ENCODE data around the gene HNRNPCL1.
"Not testable (repeated sequence)": the region's sequence is repeated elsewhere in the genome, so short reads cannot be mapped to it uniquely, and the experiment has no call there.

Gene HNRNPCL1

DNA sequence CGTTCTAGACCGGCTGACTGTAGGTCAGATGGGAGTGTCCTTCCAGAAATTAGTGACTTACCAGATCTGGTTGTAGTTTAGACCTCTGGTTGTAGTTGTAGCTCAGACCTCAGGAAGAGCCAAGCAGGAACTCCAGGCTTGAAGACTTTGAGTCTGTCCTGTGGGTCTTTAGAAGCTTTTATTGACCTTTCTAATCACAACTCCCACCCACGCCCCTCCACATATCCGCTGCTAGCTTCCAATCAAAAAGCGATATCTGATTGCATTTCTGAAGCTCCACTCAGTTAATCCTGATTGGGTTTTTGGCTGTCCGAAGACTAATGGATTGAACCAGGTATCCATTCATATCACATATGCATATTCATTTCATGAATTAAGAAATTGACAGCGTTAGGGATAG lies at the start of gene HNRNPCL1:
Gene HNRNPCL1 (minus strand): TSS at position 101 of the 400 bp plus-strand sequence. CDS start 431 bp downstream, outside the sequence.
- H3K4me3 ChIP-seq (ENCODE audit: low read length in 2 of 2); H3K36me3 ChIP-seq (ENCODE audit: control insufficient read depth in 2 of 2, insufficient read depth in 2 of 2, low read length in 2 of 2); H3K9me3 ChIP-seq (ENCODE audit: control insufficient read depth in 2 of 2, low read length in 2 of 2); H3K4me1 ChIP-seq (ENCODE audit: control insufficient read depth, insufficient read depth, low read length); H3K27ac ChIP-seq (ENCODE audit: low read length); H3K9ac ChIP-seq (ENCODE audit: low read length in 2 of 2); H3K27me3 ChIP-seq (ENCODE audit: control insufficient read depth in 1 of 2, insufficient read depth in 2 of 2, low read length in 2 of 2): not testable (repeated sequence)

DNA sequence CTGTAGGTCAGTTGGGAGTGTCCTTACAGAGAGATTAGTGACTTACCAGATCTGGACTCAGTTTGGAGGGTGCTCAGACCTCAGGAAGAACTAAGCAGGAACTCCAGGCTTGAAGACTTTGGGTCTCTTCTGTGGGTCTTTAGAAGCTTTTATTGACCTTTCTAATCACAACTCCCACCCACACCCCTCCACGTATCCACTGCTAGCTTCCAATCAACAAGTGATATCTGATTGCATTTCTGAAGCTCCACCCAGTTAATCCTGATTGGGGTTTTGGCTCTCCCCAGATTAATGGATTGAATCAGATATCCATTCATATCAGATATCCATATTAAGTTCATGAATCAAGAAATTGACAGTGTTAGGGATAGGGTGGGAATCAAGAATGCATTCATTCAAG lies 49.6 kb upstream of the HNRNPCL1 start, which contains the start of gene PRAMEF10:
Gene PRAMEF10 (minus strand): TSS at position 101 of the 400 bp plus-strand sequence. CDS start 2,423 bp downstream, outside the sequence.
- H3K4me1 ChIP-seq (ENCODE audit: control insufficient read depth, insufficient read depth, low read length); H3K27ac ChIP-seq (ENCODE audit: low read length); H3K36me3 ChIP-seq (ENCODE audit: control insufficient read depth in 2 of 2, insufficient read depth in 2 of 2, low read length in 2 of 2); H3K9me3 ChIP-seq (ENCODE audit: control insufficient read depth in 2 of 2, low read length in 2 of 2); H3K27me3 ChIP-seq (ENCODE audit: control insufficient read depth in 1 of 2, insufficient read depth in 2 of 2, low read length in 2 of 2); H3K4me3 ChIP-seq (ENCODE audit: low read length in 2 of 2); H3K9ac ChIP-seq (ENCODE audit: low read length in 2 of 2): not testable (repeated sequence)

DNA sequence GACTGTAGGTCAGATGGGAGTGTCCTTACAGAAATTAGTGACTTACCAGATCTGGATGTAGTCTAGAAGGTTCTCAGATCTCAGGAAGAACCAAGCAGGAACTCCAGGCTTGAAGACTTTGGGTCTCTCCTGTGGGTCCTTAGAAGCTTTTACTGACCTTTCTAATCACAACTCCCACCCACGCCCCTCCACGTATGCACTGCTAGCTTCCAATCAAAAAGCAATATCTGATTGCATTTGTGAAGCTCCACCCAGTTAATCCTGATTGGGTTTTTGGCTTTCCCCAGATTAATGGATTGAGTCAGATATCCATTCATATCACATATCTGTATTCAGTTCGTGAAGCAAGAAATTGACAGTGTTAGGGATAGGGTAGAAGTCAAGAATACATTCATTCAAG lies 37.6 kb upstream of the HNRNPCL1 start, which contains the start of gene PRAMEF4:
Gene PRAMEF4 (minus strand): TSS at position 101 of the 400 bp plus-strand sequence. CDS start 2,807 bp downstream, outside the sequence.
- not testable (repeated sequence) for H3K36me3 ChIP-seq (ENCODE audit: control insufficient read depth in 2 of 2, insufficient read depth in 2 of 2, low read length in 2 of 2); H3K27me3 ChIP-seq (ENCODE audit: control insufficient read depth in 1 of 2, insufficient read depth in 2 of 2, low read length in 2 of 2); H3K9me3 ChIP-seq (ENCODE audit: control insufficient read depth in 2 of 2, low read length in 2 of 2); H3K27ac ChIP-seq (ENCODE audit: low read length); H3K4me3 ChIP-seq (ENCODE audit: low read length in 2 of 2); H3K9ac ChIP-seq (ENCODE audit: low read length in 2 of 2); H3K4me1 ChIP-seq (ENCODE audit: control insufficient read depth, insufficient read depth, low read length)

DNA sequence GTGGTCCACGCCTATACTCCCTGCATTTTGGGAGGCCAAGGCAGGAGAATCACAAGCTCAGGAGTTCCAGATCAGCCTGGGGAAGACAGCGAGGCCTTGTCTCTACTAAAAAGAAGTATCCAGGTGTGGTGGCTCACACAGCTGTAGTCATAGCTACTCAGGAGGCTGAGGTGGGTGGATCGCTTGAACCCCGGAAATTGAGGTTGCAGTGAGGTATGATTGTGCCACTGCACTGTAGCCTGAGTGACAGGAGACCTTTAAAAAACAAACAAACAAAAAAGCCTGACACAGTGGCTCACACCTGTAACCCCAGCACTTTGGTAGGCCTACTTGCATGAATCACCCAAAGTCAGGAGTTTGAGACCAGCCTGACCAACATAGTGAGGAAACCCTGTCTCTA lies 29.9 kb upstream of the HNRNPCL1 start:
- not testable (repeated sequence) for H3K27me3 ChIP-seq (ENCODE audit: control insufficient read depth in 1 of 2, insufficient read depth in 2 of 2, low read length in 2 of 2); H3K9ac ChIP-seq (ENCODE audit: low read length in 2 of 2); H3K27ac ChIP-seq (ENCODE audit: low read length); H3K4me1 ChIP-seq (ENCODE audit: control insufficient read depth, insufficient read depth, low read length); H3K36me3 ChIP-seq (ENCODE audit: control insufficient read depth in 2 of 2, insufficient read depth in 2 of 2, low read length in 2 of 2); H3K9me3 ChIP-seq (ENCODE audit: control insufficient read depth in 2 of 2, low read length in 2 of 2); H3K4me3 ChIP-seq (ENCODE audit: low read length in 2 of 2)

DNA sequence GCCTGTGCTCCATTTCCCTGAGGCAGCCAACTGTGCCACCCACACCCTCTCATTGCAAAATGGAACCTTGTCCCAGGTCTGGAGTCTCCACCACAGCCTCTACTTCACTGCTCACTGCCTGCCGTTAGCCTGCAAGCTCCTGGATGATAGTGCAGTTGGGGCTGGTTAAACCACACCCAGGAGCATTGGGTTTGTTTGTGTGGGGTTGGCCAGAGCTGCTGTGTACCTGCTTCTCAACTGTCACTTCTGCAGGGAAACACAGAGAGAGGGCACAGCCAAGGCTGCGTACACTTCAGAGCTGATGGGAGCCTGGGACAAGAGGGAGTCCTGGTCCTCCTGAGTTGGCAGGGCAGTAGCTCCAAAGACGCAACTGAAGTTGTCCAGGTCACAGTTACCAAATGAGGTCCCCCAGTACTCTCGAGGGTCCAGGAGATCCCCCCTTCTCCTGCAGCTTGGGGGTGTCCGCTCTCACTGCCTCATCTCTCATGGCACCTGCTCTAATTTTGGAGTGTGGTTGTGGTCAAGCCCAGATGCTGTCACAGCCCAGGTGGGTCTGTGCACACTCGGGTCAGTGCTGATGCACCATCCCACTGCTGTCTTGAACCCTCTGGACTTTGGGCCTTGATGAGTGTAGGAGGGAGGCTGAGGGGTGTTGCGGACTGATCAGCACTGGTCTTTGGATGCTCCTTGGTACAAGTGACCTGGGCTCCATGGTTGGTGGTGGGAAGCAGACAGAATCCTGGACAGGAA lies 14.8 kb upstream of the HNRNPCL1 start:
- not testable (repeated sequence) for H3K4me1 ChIP-seq (ENCODE audit: control insufficient read depth, insufficient read depth, low read length); H3K4me3 ChIP-seq (ENCODE audit: low read length in 2 of 2); H3K36me3 ChIP-seq (ENCODE audit: control insufficient read depth in 2 of 2, insufficient read depth in 2 of 2, low read length in 2 of 2); H3K9ac ChIP-seq (ENCODE audit: low read length in 2 of 2); H3K27me3 ChIP-seq (ENCODE audit: control insufficient read depth in 1 of 2, insufficient read depth in 2 of 2, low read length in 2 of 2); H3K27ac ChIP-seq (ENCODE audit: low read length); H3K9me3 ChIP-seq (ENCODE audit: control insufficient read depth in 2 of 2, low read length in 2 of 2)

DNA sequence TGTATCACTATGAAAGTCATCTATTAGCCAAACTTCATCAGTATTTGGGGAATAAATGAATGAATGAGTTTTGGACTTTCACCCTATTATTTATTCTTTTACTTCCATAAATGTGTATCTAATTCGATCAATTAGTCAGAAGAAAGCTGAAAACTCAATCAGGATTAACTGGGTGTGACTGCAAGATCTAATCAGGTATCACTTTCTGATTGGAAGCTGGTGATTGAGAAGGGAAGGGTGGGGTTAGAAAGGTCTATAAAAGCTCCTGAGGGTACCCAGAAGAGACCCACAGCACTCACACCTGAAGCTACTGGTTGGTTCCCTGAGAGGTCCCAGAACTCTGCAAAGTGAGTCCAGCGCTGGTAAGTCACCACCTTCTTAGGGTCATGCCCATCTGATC lies 8.3 kb upstream of the HNRNPCL1 start, which contains the start of gene PRAMEF2:
Gene PRAMEF2 (plus strand): TSS at position 301 of the 400 bp plus-strand sequence. CDS start 1,924 bp downstream, outside the sequence.
- not testable (repeated sequence) for H3K9me3 ChIP-seq (ENCODE audit: control insufficient read depth in 2 of 2, low read length in 2 of 2); H3K27ac ChIP-seq (ENCODE audit: low read length); H3K27me3 ChIP-seq (ENCODE audit: control insufficient read depth in 1 of 2, insufficient read depth in 2 of 2, low read length in 2 of 2); H3K9ac ChIP-seq (ENCODE audit: low read length in 2 of 2); H3K4me1 ChIP-seq (ENCODE audit: control insufficient read depth, insufficient read depth, low read length); H3K4me3 ChIP-seq (ENCODE audit: low read length in 2 of 2); H3K36me3 ChIP-seq (ENCODE audit: control insufficient read depth in 2 of 2, insufficient read depth in 2 of 2, low read length in 2 of 2)

DNA sequence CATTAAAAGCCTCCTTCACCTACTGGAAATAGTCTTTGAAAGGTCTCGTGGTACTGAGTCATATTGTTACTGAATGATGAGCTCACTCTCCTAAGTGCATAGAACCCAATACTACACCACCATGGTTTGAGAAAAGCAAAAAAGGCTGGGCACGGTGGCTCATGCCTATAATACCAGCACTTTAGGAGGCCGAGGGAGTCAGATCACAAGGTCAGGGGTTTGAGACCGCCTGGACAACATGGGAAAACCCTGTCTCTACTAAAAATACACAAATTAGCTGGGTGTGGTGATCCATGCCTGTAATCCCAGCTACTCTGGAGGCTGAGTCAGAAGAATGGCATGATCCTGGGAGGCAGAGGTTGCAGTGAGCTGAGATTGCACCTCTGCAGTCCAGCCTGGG lies 3.3 kb upstream of the HNRNPCL1 start:
- H3K9me3 ChIP-seq (ENCODE audit: control insufficient read depth in 2 of 2, low read length in 2 of 2), result no peaks in the 10 kb centered on the region
- no peak overlapping the region for H3K9ac ChIP-seq (ENCODE audit: low read length in 2 of 2)
- H3K27ac ChIP-seq (ENCODE audit: low read length), result no peak overlapping the region
- no peaks in the 10 kb centered on the region for H3K27me3 ChIP-seq (ENCODE audit: control insufficient read depth in 1 of 2, insufficient read depth in 2 of 2, low read length in 2 of 2)
- H3K36me3 ChIP-seq (ENCODE audit: control insufficient read depth in 2 of 2, insufficient read depth in 2 of 2, low read length in 2 of 2), result no peaks in the 10 kb centered on the region
- no peak overlapping the region for H3K4me3 ChIP-seq (ENCODE audit: low read length in 2 of 2)
- no peaks in the 10 kb centered on the region for H3K4me1 ChIP-seq (ENCODE audit: control insufficient read depth, insufficient read depth, low read length)

DNA sequence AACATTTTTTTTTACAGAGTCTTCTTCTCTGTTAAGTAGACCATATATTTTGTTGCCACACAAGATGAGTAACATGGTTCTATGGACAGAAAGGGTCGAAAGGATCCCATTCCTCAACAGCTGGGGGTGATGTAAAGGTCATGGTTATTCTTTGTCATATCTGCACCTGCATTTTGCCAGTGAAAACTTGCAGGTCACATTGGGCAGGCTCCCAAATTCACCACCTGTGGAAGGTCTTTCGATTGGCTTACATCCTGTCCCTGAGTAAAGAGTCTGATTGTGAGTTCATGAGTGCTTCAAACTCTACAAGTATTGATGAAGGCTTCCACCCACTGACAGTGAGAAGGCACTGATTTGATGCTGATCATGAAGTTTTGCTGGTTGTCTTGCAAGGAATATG lies 15.3 kb downstream of the HNRNPCL1 start:
- H3K27me3 ChIP-seq (ENCODE audit: control insufficient read depth in 1 of 2, insufficient read depth in 2 of 2, low read length in 2 of 2); H3K9me3 ChIP-seq (ENCODE audit: control insufficient read depth in 2 of 2, low read length in 2 of 2); H3K27ac ChIP-seq (ENCODE audit: low read length); H3K4me1 ChIP-seq (ENCODE audit: control insufficient read depth, insufficient read depth, low read length); H3K9ac ChIP-seq (ENCODE audit: low read length in 2 of 2); H3K4me3 ChIP-seq (ENCODE audit: low read length in 2 of 2); H3K36me3 ChIP-seq (ENCODE audit: control insufficient read depth in 2 of 2, insufficient read depth in 2 of 2, low read length in 2 of 2): not testable (repeated sequence)

DNA sequence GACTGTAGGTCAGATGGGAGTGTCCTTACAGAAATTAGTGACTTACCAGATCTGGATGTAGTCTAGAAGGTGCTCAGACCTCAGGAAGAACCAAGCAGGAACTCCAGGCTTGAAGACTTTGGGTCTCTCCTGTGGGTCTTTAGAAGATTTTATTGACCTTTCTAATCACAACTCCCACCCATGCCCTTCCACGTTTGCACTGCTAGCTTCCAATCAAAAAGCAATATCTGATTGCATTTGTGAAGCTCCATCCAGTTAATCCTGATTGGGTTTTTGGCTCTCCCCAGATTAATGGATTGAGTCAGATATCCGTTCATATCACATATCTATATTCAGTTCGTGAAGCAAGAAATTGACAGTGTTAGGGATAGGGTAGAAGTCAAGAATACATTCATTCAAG lies 17.2 kb downstream of the HNRNPCL1 start, which contains the start of gene PRAMEF11:
Gene PRAMEF11 (minus strand): TSS at position 101 of the 400 bp plus-strand sequence. CDS start 2,621 bp downstream, outside the sequence.
- not testable (repeated sequence) for H3K4me1 ChIP-seq (ENCODE audit: control insufficient read depth, insufficient read depth, low read length); H3K36me3 ChIP-seq (ENCODE audit: control insufficient read depth in 2 of 2, insufficient read depth in 2 of 2, low read length in 2 of 2); H3K9me3 ChIP-seq (ENCODE audit: control insufficient read depth in 2 of 2, low read length in 2 of 2); H3K27ac ChIP-seq (ENCODE audit: low read length); H3K4me3 ChIP-seq (ENCODE audit: low read length in 2 of 2); H3K27me3 ChIP-seq (ENCODE audit: control insufficient read depth in 1 of 2, insufficient read depth in 2 of 2, low read length in 2 of 2); H3K9ac ChIP-seq (ENCODE audit: low read length in 2 of 2)

DNA sequence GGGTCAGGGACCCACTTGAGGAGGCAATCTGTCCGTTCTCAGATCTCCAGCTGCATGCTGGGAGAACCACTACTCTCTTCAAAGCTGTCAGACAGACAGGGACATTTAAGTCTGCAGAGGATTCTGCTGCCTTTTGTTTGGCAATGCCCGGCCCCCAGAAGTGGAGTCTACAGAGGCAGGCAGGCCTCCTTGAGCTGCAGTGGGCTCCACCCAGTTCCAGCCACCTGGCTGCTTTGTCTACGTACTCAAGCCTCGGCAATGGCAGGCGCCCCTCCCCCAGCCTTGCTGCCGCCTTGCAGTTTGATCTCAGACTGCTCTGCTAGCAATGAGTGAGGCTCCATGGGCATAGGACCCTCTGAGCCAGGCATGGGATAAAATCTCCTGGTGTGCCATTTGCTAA lies 29.5 kb downstream of the HNRNPCL1 start:
- not testable (repeated sequence) for H3K9ac ChIP-seq (ENCODE audit: low read length in 2 of 2); H3K4me1 ChIP-seq (ENCODE audit: control insufficient read depth, insufficient read depth, low read length); H3K4me3 ChIP-seq (ENCODE audit: low read length in 2 of 2); H3K27me3 ChIP-seq (ENCODE audit: control insufficient read depth in 1 of 2, insufficient read depth in 2 of 2, low read length in 2 of 2); H3K9me3 ChIP-seq (ENCODE audit: control insufficient read depth in 2 of 2, low read length in 2 of 2); H3K36me3 ChIP-seq (ENCODE audit: control insufficient read depth in 2 of 2, insufficient read depth in 2 of 2, low read length in 2 of 2); H3K27ac ChIP-seq (ENCODE audit: low read length)

DNA sequence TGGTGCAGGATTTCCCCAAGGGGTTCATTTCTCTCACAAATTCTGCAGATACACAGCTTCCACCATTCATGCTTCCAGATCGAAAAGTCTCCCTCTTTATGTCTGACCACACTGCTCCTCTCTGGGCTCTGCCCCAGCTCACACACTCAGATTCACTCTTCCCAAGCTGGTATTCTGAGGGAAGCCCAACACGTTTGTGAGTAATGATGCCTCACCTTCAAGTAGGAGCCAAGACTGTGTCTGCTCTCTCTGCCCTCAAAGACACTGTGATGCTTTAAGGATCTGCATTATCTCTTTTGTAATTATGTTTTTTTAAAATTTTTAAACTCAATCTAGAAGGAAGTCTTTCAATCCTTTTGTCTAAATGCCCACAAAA lies 37.1 kb downstream of the HNRNPCL1 start:
- H3K4me3 ChIP-seq (ENCODE audit: low read length in 2 of 2), result no peak overlapping the region
- peaks cover 0 to 2% of the 10 kb centered on the region in 2 donors for H3K27me3 ChIP-seq (ENCODE audit: control insufficient read depth in 1 of 2, insufficient read depth in 2 of 2, low read length in 2 of 2)
- H3K9ac ChIP-seq (ENCODE audit: low read length in 2 of 2), result no peak overlapping the region
- no peaks in the 10 kb centered on the region for H3K9me3 ChIP-seq (ENCODE audit: control insufficient read depth in 2 of 2, low read length in 2 of 2)
- no peaks in the 10 kb centered on the region for H3K4me1 ChIP-seq (ENCODE audit: control insufficient read depth, insufficient read depth, low read length)
- no peaks in the 10 kb centered on the region for H3K36me3 ChIP-seq (ENCODE audit: control insufficient read depth in 2 of 2, insufficient read depth in 2 of 2, low read length in 2 of 2)
- H3K27ac ChIP-seq (ENCODE audit: low read length), result no peak overlapping the region
